ENCODE measurements around the gene PDE4B.

- no peak for TF ChIP-seq CTCF (conservative IDR thresholded peaks at IDR 0.05; ENCODE audit: low read length)
- TF ChIP-seq EZH2phosphoT487 (IDR thresholded peaks at IDR 0.05; ENCODE audit: borderline replicate concordance, low read depth, low read length), result no peak
These were observed 34.7 kb downstream of the PDE4B start for GRCh38 chr1:65827346-65827745.
